ENCODE results near the gene CYP3A7. TPM values are rescaled to one million over a fixed set of nuclear protein-coding genes. Genes with fewer than 3 reads are reported as not detected.

The CYP3A7 gene
- polyA plus RNA-seq, 1 of the 3 experiments (the other 2 are of a cell fraction), result not detected

DNA sequence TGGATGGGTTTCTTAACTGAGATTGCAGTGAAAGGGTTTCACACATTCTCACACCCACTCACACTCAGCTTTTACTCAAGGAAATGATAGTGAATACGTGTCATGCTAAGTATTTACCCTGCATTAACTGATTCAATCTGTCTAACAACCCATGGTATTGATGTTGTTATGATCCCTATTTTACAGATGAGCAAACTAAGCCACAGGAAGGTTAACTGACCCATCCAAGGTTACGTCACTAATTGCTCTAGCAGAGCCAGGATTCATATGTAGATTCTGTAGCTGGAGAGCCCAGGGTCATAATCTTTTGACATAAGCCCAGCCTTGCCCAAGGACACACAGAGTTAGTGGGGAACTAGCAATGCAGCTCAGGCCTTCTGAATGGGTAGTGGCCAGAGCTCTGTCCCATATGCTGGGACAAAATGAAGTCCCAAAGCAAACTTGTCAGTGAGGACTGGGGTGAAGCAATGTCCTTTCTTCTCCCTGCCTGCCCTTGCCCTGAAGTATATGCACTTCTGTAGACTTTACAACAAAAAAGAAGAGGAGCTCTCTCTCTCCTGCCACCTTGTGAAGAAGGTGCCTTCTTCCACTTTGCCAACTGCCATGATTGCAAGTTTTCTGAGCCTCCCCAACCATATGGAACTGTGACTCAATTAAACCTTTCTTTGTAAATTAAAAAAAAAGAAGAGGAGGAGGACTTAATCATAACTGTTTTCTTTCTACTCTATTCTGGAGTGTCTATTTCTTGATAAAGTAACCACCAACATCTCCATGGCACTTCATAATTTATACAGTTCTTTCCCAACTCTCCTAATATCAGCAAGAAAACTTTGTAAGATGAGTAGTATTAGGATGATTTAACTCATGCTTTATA is 4.9 kb upstream of the CYP3A7 start:
- TF ChIP-seq, protein P1, sequence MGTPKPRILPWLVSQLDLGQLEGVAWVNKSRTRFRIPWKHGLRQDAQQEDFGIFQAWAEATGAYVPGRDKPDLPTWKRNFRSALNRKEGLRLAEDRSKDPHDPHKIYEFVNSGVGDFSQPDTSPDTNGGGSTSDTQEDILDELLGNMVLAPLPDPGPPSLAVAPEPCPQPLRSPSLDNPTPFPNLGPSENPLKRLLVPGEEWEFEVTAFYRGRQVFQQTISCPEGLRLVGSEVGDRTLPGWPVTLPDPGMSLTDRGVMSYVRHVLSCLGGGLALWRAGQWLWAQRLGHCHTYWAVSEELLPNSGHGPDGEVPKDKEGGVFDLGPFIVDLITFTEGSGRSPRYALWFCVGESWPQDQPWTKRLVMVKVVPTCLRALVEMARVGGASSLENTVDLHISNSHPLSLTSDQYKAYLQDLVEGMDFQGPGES (IDR thresholded peaks at IDR 0.05; ENCODE audit: low read depth, low read length), result no peak
- no peak for TF ChIP-seq FOXJ3 (CRISPR knock-in tag; IDR thresholded peaks at IDR 0.05)
- TF ChIP-seq NRF1 (IDR thresholded peaks at IDR 0.05; ENCODE audit: low read depth, low read length), result no peak
- TF ChIP-seq FOXM1 (IDR thresholded peaks at IDR 0.05; ENCODE audit: low read depth), result no peak
- no peak for TF ChIP-seq NFIC (IDR thresholded peaks at IDR 0.05; ENCODE audit: borderline replicate concordance)
- TF ChIP-seq, protein P2, sequence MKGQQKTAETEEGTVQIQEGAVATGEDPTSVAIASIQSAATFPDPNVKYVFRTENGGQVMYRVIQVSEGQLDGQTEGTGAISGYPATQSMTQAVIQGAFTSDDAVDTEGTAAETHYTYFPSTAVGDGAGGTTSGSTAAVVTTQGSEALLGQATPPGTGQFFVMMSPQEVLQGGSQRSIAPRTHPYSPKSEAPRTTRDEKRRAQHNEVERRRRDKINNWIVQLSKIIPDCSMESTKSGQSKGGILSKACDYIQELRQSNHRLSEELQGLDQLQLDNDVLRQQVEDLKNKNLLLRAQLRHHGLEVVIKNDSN (IDR thresholded peaks at IDR 0.05; ENCODE audit: borderline replicate concordance, low read depth), result no peak
- TF ChIP-seq, protein P3, sequence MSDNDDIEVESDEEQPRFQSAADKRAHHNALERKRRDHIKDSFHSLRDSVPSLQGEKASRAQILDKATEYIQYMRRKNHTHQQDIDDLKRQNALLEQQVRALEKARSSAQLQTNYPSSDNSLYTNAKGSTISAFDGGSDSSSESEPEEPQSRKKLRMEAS (IDR thresholded peaks at IDR 0.05; ENCODE audit: low read depth), result no peak
- no peak for TF ChIP-seq YY1 (IDR thresholded peaks at IDR 0.05; ENCODE audit: low read depth)
- TF ChIP-seq GATA2 (CRISPR knock-in tag; IDR thresholded peaks at IDR 0.05), result no peak
- TF ChIP-seq TAF1 (IDR thresholded peaks at IDR 0.05; ENCODE audit: borderline replicate concordance, low read depth, low read length), result no peak
- TF ChIP-seq ELF1 (IDR thresholded peaks at IDR 0.05), result no peak
- no peak for TF ChIP-seq TCF12 (IDR thresholded peaks at IDR 0.05)
- 5% methylated on average over 2 of the region's 2 CpGs for WGBS (ENCODE audit: low lambda C conversion rate)
- H3K79me2 ChIP-seq (ENCODE audit: insufficient read depth), result no peaks in the 10 kb centered on the region
- ChIA-PET CTCF (interaction anchor here (1.4 kb wide), 1 partner anchor 9 kb away, joined by 3 read pairs; no protein-coding TSS in a partner anchor), POLR2A (interaction anchor here (0.7 kb wide), 1 partner anchor 206 kb away, joined by 3 read pairs; no protein-coding TSS in a partner anchor)
- H3K4me1 ChIP-seq (ENCODE audit: control insufficient read depth in 1 of 2, insufficient read depth in 2 of 2, low read depth in 1 of 2, low read length in 1 of 2), result peaks cover 0 to 9% of the 10 kb centered on the region in 2 experiments; a peak in 1 of 4 replicates
- no peaks in the 10 kb centered on the region for H3K9me3 ChIP-seq
- no peak overlapping the region for H3K9ac ChIP-seq
- H3K27me3 ChIP-seq (ENCODE audit: insufficient read depth), result no peaks in the 10 kb centered on the region
- no peak overlapping the region for H3K4me2 ChIP-seq
- no peaks in the 10 kb centered on the region for H3K36me3 ChIP-seq (replicated peaks in 1 of 2; ENCODE audit: control insufficient read depth in 1 of 2, insufficient read depth in 2 of 2, low read length in 1 of 2)
- no peak overlapping the region for H3K4me3 ChIP-seq (ENCODE audit: low read depth in 2 of 2, low read length in 1 of 2)
- no peak for DNase-seq
- no peaks in the 10 kb centered on the region for H3F3A ChIP-seq (replicated peaks; ENCODE audit: insufficient read depth)
- H3K27ac ChIP-seq (ENCODE audit: low read depth in 2 of 2, low read length in 1 of 2), result no peak overlapping the region
- no peak overlapping the region for H2AFZ ChIP-seq (ENCODE audit: low read depth)
- H4K20me1 ChIP-seq (ENCODE audit: insufficient read depth), result no peaks in the 10 kb centered on the region
- H3K9me2 ChIP-seq, result no peaks in the 10 kb centered on the region

DNA sequence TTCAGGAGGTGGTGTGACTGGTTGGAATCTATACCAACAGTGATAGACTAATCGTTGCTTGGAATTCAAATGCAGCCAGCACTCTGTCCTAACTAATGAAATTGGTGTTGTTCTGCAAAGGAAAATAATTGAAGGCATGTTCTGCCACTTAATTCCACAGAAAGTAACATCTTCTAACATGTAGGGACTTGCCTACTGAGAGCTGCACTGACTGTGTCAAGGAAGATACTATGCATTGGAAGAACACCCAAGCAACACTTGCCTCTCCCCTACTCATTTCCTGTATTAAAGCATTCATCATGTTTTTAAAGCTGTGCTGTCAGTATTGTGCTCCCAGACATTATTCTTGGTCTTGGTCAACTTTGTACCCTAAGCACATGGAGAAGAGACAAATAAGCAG is 2.7 kb upstream of the CYP3A7 start:
- Histone ChIP-seq H3K27me3 (ENCODE audit: insufficient read depth) (no peaks in the 10 kb centered on the region), H2AFZ (ENCODE audit: low read depth) (peak overlapping the region; percentile 41; the same call in 1 of the 2 replicates), H3K9me2 (no peaks in the 10 kb centered on the region), H3K9me3 (no peaks in the 10 kb centered on the region), H3F3A (replicated peaks; ENCODE audit: insufficient read depth) (no peaks in the 10 kb centered on the region), H3K27ac (ENCODE audit: low read depth in 2 of 2, low read length in 1 of 2) (no peak overlapping the region), H3K9ac (no peak overlapping the region), H3K4me1 (ENCODE audit: control insufficient read depth in 1 of 2, insufficient read depth in 2 of 2, low read depth in 1 of 2, low read length in 1 of 2) (peaks cover 0 to 9% of the 10 kb centered on the region in 2 experiments; a peak in 1 of 4 replicates), H3K36me3 (replicated peaks in 1 of 2; ENCODE audit: control insufficient read depth in 1 of 2, insufficient read depth in 2 of 2, low read length in 1 of 2) (no peaks in the 10 kb centered on the region), H3K79me2 (ENCODE audit: insufficient read depth) (no peaks in the 10 kb centered on the region), H3K4me2 (no peak overlapping the region), H3K4me3 (ENCODE audit: low read depth in 2 of 2, low read length in 1 of 2) (no peak overlapping the region), H4K20me1 (ENCODE audit: insufficient read depth) (no peaks in the 10 kb centered on the region)
- DNase-seq, result no peak
- ChIA-PET CTCF (no interaction called here), POLR2A (no interaction called here)
- 0% methylated on average over 1 of the region's 1 CpG for WGBS (ENCODE audit: low lambda C conversion rate)
- TF ChIP-seq EZH2phosphoT487 (IDR thresholded peaks at IDR 0.05; ENCODE audit: borderline replicate concordance, low read depth), result no peak
- TF ChIP-seq NFIC (IDR thresholded peaks at IDR 0.05; ENCODE audit: borderline replicate concordance), result no peak
- TF ChIP-seq, protein P4, sequence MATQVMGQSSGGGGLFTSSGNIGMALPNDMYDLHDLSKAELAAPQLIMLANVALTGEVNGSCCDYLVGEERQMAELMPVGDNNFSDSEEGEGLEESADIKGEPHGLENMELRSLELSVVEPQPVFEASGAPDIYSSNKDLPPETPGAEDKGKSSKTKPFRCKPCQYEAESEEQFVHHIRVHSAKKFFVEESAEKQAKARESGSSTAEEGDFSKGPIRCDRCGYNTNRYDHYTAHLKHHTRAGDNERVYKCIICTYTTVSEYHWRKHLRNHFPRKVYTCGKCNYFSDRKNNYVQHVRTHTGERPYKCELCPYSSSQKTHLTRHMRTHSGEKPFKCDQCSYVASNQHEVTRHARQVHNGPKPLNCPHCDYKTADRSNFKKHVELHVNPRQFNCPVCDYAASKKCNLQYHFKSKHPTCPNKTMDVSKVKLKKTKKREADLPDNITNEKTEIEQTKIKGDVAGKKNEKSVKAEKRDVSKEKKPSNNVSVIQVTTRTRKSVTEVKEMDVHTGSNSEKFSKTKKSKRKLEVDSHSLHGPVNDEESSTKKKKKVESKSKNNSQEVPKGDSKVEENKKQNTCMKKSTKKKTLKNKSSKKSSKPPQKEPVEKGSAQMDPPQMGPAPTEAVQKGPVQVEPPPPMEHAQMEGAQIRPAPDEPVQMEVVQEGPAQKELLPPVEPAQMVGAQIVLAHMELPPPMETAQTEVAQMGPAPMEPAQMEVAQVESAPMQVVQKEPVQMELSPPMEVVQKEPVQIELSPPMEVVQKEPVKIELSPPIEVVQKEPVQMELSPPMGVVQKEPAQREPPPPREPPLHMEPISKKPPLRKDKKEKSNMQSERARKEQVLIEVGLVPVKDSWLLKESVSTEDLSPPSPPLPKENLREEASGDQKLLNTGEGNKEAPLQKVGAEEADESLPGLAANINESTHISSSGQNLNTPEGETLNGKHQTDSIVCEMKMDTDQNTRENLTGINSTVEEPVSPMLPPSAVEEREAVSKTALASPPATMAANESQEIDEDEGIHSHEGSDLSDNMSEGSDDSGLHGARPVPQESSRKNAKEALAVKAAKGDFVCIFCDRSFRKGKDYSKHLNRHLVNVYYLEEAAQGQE (IDR thresholded peaks at IDR 0.05; ENCODE audit: low read depth, low read length), result no peak
- TF ChIP-seq ELF1 (IDR thresholded peaks at IDR 0.05), result no peak
- no peak for TF ChIP-seq EP300 (IDR thresholded peaks at IDR 0.05; ENCODE audit: borderline replicate concordance in 1 of 2, low read depth in 1 of 2, low read length in 1 of 2)
- no peak for TF ChIP-seq CHD2 (IDR thresholded peaks at IDR 0.05; ENCODE audit: low read length, partially characterized antibody)
- no peak for TF ChIP-seq MEF2A (IDR thresholded peaks at IDR 0.05; ENCODE audit: borderline replicate concordance, low read depth)
- TF ChIP-seq FOXM1 (IDR thresholded peaks at IDR 0.05; ENCODE audit: low read depth), result no peak
- no peak for TF ChIP-seq NRF1 (IDR thresholded peaks at IDR 0.05; ENCODE audit: low read depth, low read length)
- TF ChIP-seq TAF1 (IDR thresholded peaks at IDR 0.05; ENCODE audit: borderline replicate concordance, low read depth, low read length), result no peak
- TF ChIP-seq JUND (IDR thresholded peaks at IDR 0.05), result no peak
- TF ChIP-seq, protein P5, sequence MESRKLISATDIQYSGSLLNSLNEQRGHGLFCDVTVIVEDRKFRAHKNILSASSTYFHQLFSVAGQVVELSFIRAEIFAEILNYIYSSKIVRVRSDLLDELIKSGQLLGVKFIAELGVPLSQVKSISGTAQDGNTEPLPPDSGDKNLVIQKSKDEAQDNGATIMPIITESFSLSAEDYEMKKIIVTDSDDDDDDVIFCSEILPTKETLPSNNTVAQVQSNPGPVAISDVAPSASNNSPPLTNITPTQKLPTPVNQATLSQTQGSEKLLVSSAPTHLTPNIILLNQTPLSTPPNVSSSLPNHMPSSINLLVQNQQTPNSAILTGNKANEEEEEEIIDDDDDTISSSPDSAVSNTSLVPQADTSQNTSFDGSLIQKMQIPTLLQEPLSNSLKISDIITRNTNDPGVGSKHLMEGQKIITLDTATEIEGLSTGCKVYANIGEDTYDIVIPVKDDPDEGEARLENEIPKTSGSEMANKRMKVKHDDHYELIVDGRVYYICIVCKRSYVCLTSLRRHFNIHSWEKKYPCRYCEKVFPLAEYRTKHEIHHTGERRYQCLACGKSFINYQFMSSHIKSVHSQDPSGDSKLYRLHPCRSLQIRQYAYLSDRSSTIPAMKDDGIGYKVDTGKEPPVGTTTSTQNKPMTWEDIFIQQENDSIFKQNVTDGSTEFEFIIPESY (IDR thresholded peaks at IDR 0.05; ENCODE audit: borderline replicate concordance, low read depth), result no peak

Data from SK-N-SH (cell line).